Uterus (tissue), 2 donors: ENCODE data around the gene POU2F3.

Source experiments
- CTCF ChIP-seq, 4 experiments: fragments of 200-600 bp in 2 of 4; fragments of 450-650 bp in 2 of 4; sonication (generic) in 2 of 4; IDR thresholded peaks; one replicate each; pipeline ENCODE4 v1.5.1; 2016 to 2019; ENCODE audit warnings: antibody characterized with exemption in 4 of 4, mild to moderate bottlenecking in 2 of 4, moderate library complexity in 1 of 4
- POLR2A ChIP-seq, 2 donors: fragments of 450-650 bp; IDR thresholded peaks; one replicate each; pipeline ENCODE4 v1.6.1; 2016; ENCODE audit warnings: antibody characterized with exemption in 2 of 2, mild to moderate bottlenecking in 1 of 2, moderate library complexity in 1 of 2

- no peak for TF ChIP-seq CTCF (IDR thresholded peaks at IDR 0.05)
- TF ChIP-seq POLR2A (IDR thresholded peaks at IDR 0.05): no peak
Observed at GRCh38 chr11:120271672-120272071, 31.7 kb downstream of the POU2F3 start.
